Stimulated activated CD4-positive, alpha-beta T cell treated with anti-CD3 and anti-CD28 coated beads, TNF-alpha, amount 100 ng/mL, for 24 hours (primary cell): Measurements from ENCODE around the gene EPB41L4B.

Experiments used
- DNase-seq, 3 experiments: peaks; one replicate each; pipeline ENCODE4 v3.0.0-alpha.2; 2020; ENCODE audit warnings: low read depth in 3 of 3

The EPB41L4B gene

GRCh38 chr9:109320331-109320741, 523 bp downstream of the EPB41L4B start:
- DNase-seq = no peak

GRCh38 chr9:109319626-109320241, 1.1 kb downstream of the EPB41L4B start:
- DNase-seq = no peak

GRCh38 chr9:109319017-109319625, 1.7 kb downstream of the EPB41L4B start:
- DNase-seq = no peak

DNA sequence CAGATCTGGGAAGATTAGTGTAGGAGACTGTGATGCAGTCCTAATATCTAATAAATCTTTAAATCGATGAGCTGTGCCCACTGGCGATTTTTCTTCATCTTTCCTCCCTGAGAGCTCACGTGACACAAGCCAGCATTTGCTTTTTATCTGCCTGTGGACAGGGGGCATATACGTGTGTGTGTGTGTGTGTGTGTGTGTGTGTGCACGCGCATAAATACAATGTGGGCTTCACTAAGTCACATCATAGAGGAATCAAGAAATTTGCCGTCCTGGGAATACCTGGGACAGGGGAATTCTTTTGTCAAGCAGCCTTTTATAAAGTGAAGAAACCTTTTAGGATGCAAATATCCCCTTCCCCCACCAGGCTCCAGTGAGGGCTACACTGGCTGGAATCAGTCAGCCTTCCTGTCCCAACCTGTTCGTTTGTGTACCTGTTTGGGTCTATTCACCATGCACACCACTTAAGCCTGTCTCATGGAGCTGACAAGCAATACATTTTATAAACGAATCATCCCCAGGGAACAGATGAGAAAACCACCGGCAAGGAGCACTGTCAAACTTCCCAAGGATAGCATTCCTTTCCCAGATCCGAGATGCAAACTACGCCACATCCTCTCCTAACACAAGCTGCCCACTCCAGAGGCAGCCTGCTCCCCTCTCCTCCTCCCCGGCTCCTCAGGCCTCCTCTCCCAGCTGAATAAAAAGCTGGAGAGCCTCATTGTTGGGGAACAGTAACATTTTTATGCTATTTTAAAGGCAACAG, 2.7 kb downstream of the EPB41L4B start:
- no peak for DNase-seq

DNA sequence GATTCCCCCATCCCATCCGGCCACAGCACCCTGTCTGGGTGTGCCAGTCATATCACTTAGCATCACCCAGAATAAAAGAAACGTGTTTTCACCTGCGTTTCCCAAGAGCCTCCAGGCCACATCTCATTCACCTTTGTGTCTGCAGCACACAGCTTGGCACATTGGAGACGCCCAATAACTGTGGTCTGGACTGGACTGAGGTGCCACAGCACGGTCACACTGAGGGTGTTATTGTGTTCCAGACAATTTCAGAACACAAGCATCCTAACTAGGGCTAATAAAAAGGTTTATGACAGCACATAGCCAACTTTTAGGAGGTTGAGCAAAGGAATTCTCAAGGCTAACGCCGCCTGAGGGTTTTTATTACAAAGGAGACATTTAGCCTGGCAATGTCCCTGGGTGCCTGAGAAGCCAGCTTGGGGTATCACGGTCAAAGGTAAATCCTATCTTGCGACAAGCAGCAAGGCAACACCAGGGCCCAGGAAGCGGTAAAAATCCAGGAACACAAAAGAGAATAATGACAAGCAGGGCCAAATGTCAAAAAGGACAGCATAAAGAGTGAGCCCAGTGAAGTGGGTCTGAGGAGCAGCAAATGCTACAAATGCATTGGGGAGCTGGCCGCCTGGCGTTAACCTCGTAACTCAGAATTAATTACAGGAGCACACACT, 3.4 kb downstream of the EPB41L4B start:
- DNase-seq = no peak

GRCh38 chr9:109316207-109316640, 4.6 kb downstream of the EPB41L4B start:
- no peak for DNase-seq

GRCh38 chr9:109315480-109316206, 5.2 kb downstream of the EPB41L4B start:
- DNase-seq = no peak

DNA sequence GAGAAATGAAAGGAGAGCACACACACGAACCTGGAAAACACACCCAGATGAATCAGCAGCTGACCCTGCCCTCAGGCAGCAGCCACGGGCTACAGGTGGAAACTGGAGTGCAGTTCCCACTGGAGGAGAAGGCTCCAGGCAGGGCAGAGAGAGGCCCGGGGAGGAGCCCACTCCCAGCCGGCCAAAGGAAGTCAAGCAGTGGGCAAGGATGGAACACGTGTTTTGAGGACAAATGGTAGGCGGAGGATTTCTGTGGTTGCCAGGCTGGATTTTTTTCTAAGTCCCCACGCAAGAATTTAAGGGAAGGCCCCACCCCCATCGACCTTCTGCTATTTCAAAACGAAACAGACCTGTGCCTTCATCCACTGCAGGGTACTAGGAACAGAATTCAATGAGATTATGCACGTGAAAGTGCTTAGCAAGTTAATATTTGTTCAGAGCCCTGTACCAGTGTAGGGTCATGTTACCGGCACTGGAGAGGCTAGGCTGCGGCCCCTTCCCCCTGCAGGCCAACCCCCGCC, 6.8 kb downstream of the EPB41L4B start:
- DNase-seq = no peak

- no peak for DNase-seq
Measured at GRCh38 chr9:109313351-109313750, 7.5 kb downstream of the EPB41L4B start.

DNA sequence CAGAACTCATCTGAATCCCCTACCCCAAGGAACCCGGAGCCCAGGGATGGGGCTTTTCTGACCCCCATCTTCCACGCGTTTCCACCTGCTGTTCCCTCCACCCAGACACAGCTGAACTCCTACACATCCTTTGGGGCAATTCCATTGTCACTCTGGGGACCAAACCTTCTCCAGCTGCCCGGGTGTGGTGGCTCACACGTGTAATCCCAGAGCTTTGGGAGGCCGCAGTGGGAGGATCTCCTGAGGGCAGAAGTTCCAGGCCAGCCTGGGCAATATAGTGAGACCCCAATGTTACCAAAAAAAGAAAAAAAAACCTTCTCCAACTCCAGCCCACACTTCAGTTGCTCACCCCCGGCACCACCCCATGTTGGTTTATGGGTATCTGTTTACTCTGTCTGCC, 8.1 kb downstream of the EPB41L4B start:
- DNase-seq = no peak

DNA sequence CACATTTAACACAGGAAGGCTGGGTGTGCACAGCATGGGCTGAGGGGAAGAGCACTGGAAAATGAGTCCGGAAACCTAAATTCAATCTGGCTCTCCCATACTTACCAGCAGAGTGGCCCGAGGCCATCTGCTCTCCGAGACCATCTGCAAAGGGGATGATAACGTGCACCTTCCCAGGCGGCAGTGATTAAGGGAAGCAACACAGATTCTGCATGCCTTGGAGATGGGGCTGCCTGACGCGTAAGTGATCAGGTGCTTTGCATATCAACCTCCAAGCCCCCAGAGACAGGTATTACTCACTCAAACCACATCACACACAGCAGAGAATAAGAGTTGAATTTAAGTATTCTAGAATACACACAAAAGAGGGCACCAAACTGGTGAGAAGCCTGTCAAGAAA, 9.1 kb downstream of the EPB41L4B start:
- no peak for DNase-seq

GRCh38 chr9:109311286-109311685, 9.6 kb downstream of the EPB41L4B start:
- DNase-seq = no peak

GRCh38 chr9:109310486-109310901, 10.4 kb downstream of the EPB41L4B start:
- DNase-seq = no peak

- DNase-seq = no peak
Measured at GRCh38 chr9:109309282-109309681, 11.6 kb downstream of the EPB41L4B start.

DNA sequence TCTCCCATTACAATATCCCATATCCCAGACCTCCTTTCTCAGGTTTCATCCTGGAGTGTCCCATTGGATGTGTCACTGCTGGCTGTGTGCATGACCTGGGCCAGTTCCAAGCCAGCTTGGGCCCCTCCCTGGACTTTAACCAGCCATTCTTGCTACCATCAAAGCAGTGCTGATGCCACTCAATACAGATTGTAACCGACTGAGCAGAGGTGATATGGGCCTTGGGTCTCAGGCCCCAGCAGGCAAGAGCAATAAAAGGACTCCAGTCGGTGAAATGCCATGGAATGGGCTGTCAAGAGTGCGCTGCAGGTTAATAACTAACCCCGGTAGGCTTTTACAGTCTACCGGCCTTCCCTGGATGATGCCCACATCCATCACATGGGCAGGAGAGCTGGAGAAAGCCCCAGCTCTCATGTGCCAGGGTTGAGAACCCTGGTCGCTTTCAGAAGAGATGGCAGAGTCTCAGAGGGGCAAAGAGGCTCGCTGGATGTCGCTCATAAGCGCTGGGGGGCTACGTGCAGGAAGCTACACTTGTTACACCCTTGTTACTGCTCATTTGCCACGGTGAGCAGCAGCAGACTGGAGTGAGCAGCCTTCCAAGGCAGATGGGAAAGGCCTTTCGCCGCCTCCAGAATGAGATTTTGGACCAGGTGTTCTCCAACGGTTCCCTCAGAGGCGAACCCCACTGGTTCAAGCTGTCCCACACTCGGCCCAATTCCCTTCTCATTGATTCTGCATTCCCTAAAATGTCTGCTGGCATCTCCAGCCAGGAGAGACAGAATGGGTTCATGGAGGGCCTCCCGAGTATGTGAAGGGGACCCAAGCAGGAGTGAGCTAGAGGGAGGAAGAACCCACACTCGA, 13.2 kb downstream of the EPB41L4B start:
- no peak for DNase-seq

- DNase-seq = no peak
Measured at GRCh38 chr9:109305801-109306200, 15.1 kb downstream of the EPB41L4B start.

DNA sequence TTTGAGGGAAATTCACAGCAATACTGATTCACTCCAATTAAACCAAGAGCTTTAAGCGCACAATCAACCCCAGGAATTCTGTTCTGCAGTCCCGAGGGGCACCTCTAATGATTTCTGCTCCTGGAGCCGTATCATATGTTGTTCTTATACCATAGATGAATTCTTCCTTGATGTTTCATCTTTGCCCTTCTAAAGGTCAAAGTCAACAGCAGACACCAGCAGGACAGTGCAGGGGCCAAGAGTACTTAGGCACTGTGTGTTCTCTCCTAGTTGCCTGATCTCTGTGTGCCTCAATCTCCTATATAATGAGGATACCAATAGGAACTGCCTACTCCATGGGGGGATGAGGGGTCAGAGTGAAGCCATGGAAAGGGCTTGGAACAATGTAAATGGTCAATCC, 16.5 kb downstream of the EPB41L4B start:
- no peak for DNase-seq

DNA sequence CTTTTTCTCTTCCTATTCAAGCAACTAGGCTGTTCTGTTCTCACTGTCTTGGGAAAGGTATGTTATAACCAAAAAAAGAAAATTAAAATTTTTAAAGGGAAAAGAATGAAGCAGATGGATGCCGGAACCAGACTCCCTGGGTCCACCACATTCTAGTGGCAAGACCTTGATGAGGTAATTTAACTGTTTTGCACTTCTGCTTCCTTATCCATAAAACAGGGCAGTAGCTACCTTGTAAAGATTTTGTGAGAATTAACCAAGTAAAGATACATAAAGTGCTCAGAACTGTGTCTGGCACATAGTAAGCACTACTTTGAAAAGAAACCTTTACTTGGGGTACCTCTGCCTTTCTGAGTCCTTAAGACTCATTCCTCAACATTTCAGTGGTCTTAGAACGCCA, 17.0 kb downstream of the EPB41L4B start:
- DNase-seq = no peak

DNA sequence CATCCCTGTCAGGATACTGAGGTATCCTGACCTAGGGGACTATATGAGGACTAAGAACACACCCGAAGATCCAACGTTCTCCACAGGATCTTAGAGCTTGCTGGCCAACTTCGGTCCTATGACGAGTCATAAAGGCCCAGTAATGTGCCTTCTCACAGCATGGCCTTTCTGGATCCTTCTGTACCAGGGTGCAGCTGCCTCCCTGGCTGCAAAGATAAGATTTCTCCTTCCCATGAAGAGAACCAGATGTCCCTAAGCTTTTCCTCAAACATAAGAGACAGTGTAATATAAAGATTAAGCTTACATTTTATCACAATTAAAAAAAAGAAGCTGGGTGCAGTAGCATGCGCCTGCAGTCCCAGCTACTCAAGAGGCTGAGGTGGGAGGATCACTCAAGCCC, 18.3 kb downstream of the EPB41L4B start:
- no peak for DNase-seq

DNA sequence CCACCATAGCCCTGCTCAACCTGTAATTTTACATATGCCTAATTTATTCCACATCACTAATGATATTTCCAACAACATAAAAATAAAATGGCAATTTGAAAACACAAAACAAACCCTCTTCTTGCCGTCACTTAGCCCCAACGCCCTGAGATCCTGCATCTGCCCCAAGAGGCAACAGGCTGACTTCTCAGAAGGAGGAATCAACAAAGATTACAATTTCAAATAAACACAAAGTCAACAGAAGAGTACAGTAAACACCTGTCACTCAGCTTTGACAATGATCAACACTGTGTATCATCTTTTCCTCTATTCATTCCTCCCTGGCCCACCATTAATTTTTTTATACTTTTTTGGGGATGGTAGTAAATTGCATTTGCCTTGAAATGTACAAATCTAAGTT, 19.8 kb downstream of the EPB41L4B start:
- DNase-seq = no peak

- no peak for DNase-seq
Measured at GRCh38 chr9:109299891-109300290, 21.0 kb downstream of the EPB41L4B start.
